Measurements from ENCODE around the gene COLEC11.

The COLEC11 gene

GRCh38 chr2:3557639-3558204 is 37.2 kb upstream of the COLEC11 start:
- peak overlapping the region; percentile 51 for H2AFZ ChIP-seq (ENCODE audit: low read depth)

GRCh38 chr2:3558205-3559014 is 36.5 kb upstream of the COLEC11 start, which contains the start of gene RNASEH1:
Gene RNASEH1 (minus strand): TSS chr2:3558333. CDS start chr2:3558260, 73 bp downstream.
- Histone ChIP-seq H3K4me2 (peak within 1 kb of the TSS; percentile 67), H3K27ac (peak within 1 kb of the TSS; percentile 84), H3K36me3 (ENCODE audit: insufficient read depth) (peaks cover 10% of the 10 kb centered on the region; the same call in 1 of the 2 replicates), H4K20me1 (ENCODE audit: insufficient read depth) (no peaks in the 10 kb centered on the region), H3K4me3 (IDR thresholded peaks at IDR 0.05; ENCODE audit: insufficient read depth, low read depth, low read length) (peak within 1 kb of the TSS; percentile 75), H3K79me2 (ENCODE audit: insufficient read depth, low read depth) (peaks cover 36% of the 10 kb centered on the region), H3K9ac (peak within 1 kb of the TSS; percentile 96), H3K27me3 (ENCODE audit: insufficient read depth, low read depth) (no peaks in the 10 kb centered on the region), H2AFZ (ENCODE audit: low read depth) (peak within 1 kb of the TSS; percentile 72), H3K4me1 (ENCODE audit: low read depth, poor library complexity, severe bottlenecking) (peaks cover 17% of the 10 kb centered on the region)
- no peak for TF ChIP-seq CTCF (conservative IDR thresholded peaks at IDR 0.05; ENCODE audit: low read depth, low read length)

More at GRCh38 chr2:3557639-3558204, 37.2 kb upstream of the COLEC11 start:
- Histone ChIP-seq H3K27me3 (ENCODE audit: insufficient read depth, low read depth) (no peaks in the 10 kb centered on the region), H4K20me1 (ENCODE audit: insufficient read depth) (no peaks in the 10 kb centered on the region), H3K36me3 (ENCODE audit: insufficient read depth) (peaks cover 10% of the 10 kb centered on the region; the same call in 1 of the 2 replicates), H3K4me2 (peak overlapping the region; percentile 67), H3K4me3 (IDR thresholded peaks at IDR 0.05; ENCODE audit: insufficient read depth, low read depth, low read length) (no peak overlapping the region), H3K9ac (peak overlapping the region; percentile 96), H3K27ac (peak overlapping the region; percentile 84), H3K4me1 (ENCODE audit: low read depth, poor library complexity, severe bottlenecking) (peaks cover 11% of the 10 kb centered on the region), H3K79me2 (ENCODE audit: insufficient read depth, low read depth) (peaks cover 36% of the 10 kb centered on the region)
- no peak for TF ChIP-seq CTCF (conservative IDR thresholded peaks at IDR 0.05; ENCODE audit: low read depth, low read length)

GRCh38 chr2:3563521-3563976 is 31.4 kb upstream of the COLEC11 start:
- Histone ChIP-seq H3K4me3 (IDR thresholded peaks at IDR 0.05; ENCODE audit: insufficient read depth, low read depth, low read length) (no peak overlapping the region), H3K4me1 (ENCODE audit: low read depth, poor library complexity, severe bottlenecking) (peaks cover 12% of the 10 kb centered on the region), H2AFZ (ENCODE audit: low read depth) (no peak overlapping the region), H3K79me2 (ENCODE audit: insufficient read depth, low read depth) (no peaks in the 10 kb centered on the region), H3K27me3 (ENCODE audit: insufficient read depth, low read depth) (no peaks in the 10 kb centered on the region), H4K20me1 (ENCODE audit: insufficient read depth) (no peaks in the 10 kb centered on the region), H3K27ac (no peak overlapping the region), H3K9ac (no peak overlapping the region), H3K4me2 (no peak overlapping the region; the same call in 1 of the 2 replicates), H3K36me3 (ENCODE audit: insufficient read depth) (no peaks in the 10 kb centered on the region)
- no peak for TF ChIP-seq CTCF (conservative IDR thresholded peaks at IDR 0.05; ENCODE audit: low read depth, low read length)

- Histone ChIP-seq H3K27ac (no peak overlapping the region), H3K79me2 (ENCODE audit: insufficient read depth, low read depth) (no peaks in the 10 kb centered on the region), H2AFZ (ENCODE audit: low read depth) (no peak overlapping the region), H3K27me3 (ENCODE audit: insufficient read depth, low read depth) (no peaks in the 10 kb centered on the region), H4K20me1 (ENCODE audit: insufficient read depth) (no peaks in the 10 kb centered on the region), H3K4me1 (ENCODE audit: low read depth, poor library complexity, severe bottlenecking) (peaks cover 12% of the 10 kb centered on the region), H3K9ac (no peak overlapping the region), H3K4me2 (no peak overlapping the region), H3K4me3 (IDR thresholded peaks at IDR 0.05; ENCODE audit: insufficient read depth, low read depth, low read length) (no peak overlapping the region), H3K36me3 (ENCODE audit: insufficient read depth) (no peaks in the 10 kb centered on the region)
- no peak for TF ChIP-seq CTCF (conservative IDR thresholded peaks at IDR 0.05; ENCODE audit: low read depth, low read length)
Measured at GRCh38 chr2:3565117-3565516, 29.8 kb upstream of the COLEC11 start.

All from KMS-11 (cell line).